ENCODE data around the gene FAM83F.

DNA sequence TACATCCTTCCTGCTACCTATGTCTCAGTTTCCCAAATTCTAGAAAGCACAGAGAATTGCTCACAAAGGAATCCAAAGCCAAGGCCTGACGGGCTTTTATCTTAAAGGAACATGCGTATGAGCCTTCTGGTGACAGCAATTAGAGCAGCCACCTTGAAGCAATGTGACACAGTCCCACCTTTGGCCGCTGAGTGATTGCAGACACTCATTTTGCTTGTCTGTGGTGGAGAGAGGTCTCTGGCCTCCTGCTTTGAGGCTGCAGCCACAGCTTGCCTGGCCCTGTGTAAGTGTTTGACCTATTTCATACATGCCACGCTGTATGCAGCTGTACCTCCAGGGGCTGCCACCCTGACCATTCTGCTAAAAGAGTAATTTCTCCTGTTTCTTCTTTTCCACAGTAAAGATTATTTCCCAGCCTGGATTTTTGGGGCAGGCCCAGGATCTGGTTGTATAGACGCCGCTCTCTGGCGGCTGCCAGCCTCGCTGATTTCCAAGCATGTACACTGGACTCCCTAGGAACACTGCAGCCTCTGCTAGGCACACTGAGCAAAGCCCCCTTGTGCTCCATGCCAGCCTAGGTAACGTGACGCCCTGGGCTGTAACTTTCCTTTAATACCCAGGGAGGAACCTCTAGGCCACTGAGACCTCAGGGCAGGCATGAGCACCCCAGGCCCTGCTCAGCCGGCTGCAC is 35.7 kb upstream of the FAM83F start:
- TF ChIP-seq, protein P1, sequence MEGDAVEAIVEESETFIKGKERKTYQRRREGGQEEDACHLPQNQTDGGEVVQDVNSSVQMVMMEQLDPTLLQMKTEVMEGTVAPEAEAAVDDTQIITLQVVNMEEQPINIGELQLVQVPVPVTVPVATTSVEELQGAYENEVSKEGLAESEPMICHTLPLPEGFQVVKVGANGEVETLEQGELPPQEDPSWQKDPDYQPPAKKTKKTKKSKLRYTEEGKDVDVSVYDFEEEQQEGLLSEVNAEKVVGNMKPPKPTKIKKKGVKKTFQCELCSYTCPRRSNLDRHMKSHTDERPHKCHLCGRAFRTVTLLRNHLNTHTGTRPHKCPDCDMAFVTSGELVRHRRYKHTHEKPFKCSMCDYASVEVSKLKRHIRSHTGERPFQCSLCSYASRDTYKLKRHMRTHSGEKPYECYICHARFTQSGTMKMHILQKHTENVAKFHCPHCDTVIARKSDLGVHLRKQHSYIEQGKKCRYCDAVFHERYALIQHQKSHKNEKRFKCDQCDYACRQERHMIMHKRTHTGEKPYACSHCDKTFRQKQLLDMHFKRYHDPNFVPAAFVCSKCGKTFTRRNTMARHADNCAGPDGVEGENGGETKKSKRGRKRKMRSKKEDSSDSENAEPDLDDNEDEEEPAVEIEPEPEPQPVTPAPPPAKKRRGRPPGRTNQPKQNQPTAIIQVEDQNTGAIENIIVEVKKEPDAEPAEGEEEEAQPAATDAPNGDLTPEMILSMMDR (IDR thresholded peaks at IDR 0.05) = no peak
- TF ChIP-seq EZH2 (IDR thresholded peaks at IDR 0.05; ENCODE audit: borderline replicate concordance, insufficient read depth, low read depth, low read length, poor library complexity, severe bottlenecking) = no peak
